ENCODE measurements around the gene TET3.

TET3 gene

DNA sequence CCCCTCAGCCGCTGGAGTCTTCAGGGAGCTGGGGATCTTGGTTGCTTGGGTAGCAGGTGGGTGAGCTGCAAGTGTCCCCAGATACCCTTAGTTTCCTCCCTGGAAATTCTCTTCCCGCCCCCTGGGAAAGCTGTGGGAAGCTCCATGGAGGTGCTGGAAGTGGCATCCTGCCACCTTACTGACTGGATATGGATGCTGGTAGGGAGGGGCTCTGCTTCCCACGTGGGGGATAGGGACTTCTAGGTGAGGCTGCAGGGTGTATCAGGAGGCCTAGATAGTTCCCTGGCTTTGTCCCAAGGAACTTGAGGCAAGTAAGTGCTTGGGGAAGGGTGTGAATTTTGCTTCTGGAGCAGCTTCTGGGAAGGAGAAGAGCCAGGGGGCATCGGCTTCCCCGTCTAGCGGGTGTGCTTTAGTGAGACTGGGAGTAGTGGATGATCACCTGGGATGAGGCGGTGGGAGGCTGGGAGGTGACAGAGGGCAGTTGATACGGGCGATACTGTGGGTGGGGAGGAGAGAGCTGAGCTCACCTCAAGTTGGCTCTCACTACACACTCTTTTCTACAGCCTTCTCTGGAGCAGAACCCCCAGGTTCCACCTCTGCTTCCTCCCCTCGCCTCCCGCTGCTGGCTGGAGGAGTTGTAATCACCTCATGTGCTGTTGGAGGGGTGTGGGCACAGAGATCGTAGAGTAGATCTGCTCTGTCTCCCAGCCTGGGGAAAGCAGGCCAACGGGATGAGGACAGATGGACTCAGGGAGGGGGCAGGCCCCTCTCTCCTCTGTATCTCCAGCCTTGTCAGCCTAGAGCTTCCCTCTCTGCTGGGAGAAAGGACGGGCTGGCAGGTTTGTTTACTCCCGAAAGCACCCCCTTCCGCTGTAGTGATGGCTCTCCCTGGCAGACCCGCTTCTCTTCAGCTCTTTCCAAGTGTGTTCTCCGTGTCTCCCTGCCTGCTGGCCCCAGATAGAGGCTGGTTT is 19.8 kb downstream of the TET3 start:
- DNase-seq (ENCODE audit: low spot score) = no peak

DNA sequence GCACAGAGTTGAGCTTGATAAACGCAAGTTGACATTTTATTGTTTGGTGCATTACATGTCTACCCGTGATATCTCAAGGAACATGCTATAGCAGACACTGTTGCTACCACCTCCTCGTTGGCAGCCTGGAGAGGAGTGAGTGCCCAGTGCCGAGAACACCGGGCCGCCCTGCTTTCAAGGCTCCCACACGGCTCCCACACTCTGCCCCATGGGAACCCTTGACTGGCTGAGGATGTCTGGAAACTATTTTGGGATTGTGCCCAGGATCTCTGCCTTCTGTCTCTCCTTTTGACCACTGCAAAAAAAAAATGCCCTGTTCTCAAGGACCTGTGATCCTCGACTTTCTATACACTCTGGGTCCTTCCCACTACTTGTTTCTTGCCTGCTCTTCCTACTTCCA is 21.1 kb downstream of the TET3 start:
- no peak for DNase-seq (ENCODE audit: low spot score)

DNA sequence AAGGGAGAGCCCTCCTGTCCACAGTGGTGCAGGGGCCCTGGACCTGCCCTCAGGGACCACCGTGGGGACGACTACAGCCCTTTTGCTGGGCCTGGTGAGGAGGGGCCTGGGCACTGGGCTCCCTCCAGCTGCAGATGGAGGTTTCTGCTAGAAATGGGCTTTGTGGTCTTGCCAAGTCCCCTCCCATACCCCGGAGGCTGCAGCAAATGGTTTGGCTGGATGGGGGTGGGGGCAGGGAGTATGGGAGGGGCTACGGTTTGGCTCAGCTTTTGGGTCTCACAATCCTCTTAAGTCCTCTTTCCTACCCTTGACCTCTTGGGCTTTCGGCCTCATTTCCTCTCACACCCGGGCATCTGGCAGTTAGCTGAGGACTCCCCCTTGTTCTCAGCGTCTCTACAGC is 21.7 kb downstream of the TET3 start:
- no peak for DNase-seq (ENCODE audit: low spot score)

DNA sequence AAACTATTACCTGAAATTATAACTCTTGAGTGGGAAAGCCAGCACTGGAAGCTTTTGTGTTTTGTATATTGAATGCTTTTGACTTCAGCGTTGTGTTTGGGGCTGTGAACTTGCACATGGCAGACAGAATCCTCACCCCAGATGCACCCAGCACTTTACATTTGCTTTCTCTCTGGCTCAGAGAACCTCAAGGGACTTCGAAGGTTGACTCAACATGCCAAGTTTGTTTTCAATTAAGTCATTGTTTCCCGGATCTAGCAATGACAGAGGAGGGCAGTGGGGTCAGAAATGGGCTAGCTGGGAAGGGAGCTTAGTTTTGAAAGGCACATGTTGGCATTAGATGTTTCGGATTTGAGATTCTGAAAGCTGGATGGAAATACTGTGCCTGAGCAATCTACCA is 22.4 kb downstream of the TET3 start:
- no peak for DNase-seq (ENCODE audit: low spot score)

DNA sequence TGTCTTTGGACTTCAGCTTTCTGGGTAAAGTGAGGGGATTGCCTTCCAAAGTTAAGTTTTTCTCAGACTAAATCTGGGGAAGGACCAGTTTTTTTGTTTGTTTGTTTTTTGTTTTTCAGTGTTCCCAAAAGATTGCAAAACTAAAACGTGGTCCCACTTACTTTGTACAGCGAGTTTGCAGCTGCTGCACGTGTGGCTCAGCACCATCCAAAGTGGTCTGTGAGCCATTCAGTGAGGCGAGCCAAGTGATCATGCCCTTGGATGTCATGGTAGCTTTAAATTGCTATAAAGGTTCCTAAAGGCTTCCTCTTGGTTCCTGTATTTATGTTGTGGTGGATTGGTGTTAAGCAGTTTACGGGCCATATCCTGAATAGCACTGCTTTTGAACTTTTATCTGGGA is 23.0 kb downstream of the TET3 start:
- DNase-seq (ENCODE audit: low spot score) = no peak

DNA sequence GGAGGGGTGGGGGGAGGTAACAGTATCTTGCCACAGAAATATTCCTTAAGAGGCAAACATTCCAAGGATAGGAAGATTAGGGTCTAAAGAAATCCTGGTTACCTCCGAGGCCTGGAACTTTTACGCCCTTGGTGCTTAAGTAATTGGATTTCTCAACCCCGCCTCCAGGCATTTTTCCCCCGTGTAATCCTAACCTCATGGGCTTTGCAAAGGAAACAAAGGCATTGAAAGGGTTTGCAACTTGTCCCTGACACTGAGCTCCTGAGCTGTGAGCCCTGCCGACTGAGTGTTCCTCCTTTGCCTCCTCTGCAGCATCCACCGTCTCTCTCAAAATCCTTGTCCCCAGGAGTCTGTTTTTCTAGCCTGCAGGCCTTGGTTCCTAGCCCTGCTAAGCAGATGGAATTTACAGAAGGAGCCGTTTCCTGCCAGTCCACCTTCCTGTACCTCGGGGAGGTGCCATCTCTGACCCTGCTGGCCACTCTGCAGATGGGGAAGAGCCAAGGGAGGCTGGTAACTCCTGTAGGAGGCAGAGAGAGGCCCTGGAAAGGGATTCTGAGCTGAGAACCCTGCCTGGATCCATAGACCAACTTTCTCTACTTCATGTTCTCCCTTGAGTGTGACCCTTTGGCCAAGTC is 24.2 kb downstream of the TET3 start:
- DNase-seq (ENCODE audit: low spot score) = no peak

DNA sequence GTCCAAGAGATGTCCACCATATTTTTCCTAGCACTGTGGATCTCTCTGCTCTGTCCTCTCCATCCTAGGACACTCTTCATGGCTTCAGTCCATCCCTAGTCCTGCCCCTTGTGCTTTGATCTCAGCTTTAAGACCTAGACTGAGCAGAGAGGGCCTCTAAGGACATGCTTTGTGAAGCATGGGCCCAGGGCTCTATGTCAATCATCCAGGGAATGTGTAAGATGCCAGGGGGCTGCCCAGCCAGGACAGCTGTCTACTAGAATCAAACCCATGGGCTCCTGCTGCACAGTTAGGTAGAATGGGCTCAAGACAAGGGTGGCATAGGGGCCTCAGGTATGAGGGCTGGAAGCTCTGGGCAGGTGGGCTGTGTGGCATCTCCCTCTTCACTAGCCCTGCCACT is 24.9 kb downstream of the TET3 start:
- no peak for DNase-seq (ENCODE audit: low spot score)

DNA sequence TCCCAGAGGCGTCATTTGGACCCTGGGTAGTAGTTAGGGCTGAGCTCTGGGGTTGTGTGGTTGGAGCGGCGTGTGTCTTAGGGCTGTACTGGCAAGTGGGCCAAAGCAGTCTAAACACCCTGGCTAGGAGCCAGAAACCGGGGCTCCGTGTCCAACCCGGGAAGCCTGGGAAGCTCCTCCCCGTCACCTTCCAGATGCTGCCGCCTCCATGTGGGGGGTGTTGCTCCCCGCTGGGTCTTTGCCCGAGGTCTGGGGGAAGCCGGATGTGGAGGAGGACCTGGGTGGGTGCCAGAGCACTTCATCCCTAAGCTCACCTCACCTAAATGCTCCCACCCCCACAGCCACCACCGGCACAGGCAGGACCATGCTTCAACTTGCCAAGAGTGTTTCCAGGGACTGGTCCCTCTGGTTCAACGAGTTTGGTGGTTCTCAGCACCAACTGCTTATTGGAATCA is 25.4 kb downstream of the TET3 start:
- DNase-seq (ENCODE audit: low spot score) = no peak

DNA sequence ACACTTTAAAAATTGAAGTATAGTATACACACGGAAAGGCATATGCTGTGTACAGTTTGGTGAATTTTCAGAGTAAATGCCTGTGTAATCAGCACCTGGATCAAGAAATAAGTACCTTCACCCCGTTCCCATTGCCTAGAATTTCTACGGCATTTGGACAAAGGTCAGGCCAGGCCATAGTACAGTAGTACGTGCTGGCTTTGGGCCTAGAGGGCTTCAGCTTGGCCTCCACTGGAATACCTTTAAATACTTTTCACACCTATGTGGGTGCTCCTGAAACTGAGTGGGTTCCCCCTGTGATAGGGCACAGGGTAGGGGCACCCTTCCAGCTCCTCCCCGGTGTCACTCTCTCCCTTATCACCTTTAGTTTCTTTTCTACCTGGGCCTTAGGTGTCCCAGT is 26.5 kb downstream of the TET3 start:
- no peak for DNase-seq (ENCODE audit: low spot score)

DNA sequence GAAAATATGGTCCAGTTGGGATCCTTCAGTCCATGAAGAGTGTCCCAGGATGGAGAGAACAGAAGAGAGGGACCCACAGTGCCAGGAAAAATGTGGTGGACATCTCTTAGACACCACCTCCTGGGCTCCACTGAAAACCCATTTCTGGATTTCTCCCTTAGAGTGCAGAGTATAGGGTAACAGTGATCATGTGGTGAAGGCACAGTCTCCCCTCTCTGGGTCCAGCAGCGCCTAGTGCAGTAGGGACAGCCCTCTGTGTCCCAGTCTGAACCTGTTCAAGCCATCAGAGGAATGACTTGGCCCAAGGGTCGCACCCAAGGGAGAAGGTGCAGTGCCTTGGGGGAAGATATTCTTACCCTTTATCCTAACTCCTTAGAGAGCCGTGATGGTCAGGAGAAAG is 30.1 kb downstream of the TET3 start:
- no peak for DNase-seq (ENCODE audit: low spot score)

DNA sequence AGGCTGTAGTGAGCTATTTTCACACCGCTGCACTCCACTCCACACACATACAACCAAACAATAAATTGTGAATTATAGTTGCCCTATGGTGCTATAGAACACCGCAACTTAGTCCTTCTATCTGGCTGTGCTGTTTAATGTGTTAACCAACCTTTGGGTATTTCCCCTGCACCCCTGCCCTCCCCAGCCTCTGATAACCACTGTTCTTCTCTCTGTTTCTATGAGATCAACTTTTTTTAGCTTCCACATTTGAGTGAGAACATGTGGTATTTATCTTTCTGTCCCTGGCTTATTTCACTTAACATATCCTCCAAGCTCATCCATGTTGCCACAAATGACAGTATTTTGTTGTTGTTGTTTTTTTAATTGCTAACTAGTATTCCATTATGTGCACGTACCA is 32.5 kb downstream of the TET3 start:
- DNase-seq (ENCODE audit: low spot score) = no peak

DNA sequence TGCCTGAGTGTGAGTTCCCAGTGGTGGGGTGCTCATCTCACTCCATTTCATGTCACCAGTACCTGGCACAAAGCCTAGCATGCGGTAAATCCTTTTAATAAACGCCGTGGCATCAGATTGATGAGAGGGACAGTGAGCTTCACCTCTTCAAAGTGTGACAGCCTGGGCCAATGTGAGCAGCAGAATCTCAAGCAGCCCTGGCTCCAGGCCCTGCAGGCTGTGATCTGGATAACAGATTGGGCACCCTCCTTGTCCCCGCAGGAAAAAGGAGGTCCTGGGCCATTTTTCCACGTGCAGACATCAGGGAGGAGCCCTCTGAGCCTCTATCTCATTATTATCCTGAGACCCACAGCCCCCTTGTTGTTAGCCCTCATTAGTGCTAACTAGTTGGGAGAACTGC is 34.8 kb downstream of the TET3 start:
- no peak for DNase-seq (ENCODE audit: low spot score)

DNA sequence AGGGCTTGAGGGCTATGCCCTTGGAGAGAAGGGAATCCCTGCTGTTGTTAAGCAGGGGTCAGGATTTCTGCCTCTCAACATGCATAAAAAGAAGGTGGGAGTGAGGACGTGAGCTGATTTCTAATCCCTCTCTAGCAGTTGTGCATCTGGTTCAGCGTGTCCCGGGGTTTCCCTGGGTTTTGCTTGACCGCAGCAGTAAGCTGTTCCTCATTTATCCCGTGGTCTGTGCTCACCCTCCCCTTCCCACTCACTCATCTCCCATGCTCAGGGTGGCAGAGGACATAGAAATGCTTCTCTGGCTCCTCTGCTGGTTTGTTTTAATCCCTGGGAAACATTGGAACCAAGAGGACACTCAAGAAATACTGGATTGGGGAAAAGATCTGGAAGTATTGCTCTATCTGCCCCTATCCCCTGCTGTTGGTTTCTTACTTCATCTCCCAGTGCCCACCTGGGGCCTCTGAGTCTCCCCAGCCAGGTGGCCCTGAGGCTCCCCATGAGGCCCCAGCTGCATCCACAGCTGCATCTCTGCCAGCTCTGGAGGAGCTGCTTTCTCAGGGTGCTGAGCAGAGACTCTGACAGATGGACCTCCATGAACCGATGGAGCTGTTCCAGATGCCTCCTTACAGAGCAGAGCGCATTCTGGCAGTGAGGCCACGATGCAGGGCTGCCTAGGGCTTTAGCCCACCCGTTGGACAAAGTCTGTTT is 36.1 kb downstream of the TET3 start:
- DNase-seq (ENCODE audit: low spot score) = no peak

DNA sequence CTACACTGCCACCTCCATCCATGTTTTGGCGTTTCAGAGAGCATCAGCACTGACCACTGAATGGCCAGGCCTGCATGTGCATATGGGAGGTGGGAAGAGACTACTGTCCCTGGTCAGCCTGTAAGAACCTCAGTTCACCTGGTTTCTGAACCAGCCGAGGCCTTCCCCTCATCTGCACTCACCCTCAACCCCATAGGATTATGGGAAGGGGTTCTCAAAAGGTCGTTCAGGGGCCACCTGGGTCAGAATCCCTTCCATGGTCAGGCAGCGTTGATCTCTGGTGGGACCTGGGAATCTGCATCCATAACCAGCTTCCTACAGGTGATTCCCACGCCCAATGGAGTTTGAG is 36.7 kb downstream of the TET3 start:
- no peak for DNase-seq (ENCODE audit: low spot score)

DNA sequence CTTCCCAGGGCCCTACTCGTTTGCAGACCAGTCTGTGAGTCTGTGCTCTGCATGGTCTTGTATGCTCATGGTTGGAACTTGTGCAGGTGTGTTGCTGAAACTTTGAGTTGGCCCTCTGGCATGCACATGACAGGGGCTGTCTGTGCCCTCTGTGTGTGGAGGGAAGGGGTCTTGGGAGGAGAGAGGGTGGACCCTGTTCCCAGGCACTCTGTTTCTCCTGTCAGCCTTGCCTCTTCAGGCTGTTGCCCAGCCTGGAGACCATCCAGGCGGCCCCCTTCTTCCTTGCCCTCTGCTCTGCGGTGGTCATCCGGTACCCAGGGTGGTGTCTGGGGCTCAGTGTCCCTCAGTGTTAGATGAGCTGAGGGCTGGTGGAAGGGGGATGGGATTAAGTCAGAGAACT is 39.5 kb downstream of the TET3 start:
- no peak for DNase-seq (ENCODE audit: low spot score)

DNA sequence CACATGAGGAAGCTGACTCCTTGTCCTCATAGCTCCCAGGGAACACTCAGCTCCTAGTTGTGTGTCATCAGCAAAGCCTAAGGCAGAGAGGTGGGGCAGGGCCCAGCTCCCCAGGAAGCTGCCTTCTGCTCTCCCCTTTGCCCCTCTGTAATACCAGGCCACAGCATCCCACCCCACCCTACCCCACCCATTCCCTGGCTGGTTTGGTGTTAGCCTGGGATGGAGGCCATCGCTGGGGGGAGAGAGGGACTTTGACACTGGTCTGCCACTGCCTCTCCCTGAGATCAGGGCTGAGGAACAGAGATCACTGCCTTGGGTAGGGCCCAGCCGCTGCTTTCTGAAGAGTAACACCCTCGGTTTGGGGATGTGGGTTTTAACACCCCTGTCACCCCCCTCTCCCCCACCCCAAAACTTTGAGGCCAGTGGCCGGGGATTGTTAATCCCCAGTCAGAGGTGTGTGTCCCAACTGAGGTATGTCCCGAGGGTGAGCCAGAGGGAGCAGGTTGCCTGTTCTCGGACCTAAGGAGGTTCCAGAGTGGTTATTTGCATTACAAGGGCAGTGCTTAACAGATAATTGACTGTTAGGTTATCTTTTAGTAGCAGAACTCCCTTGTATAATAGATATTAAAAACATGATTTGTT is 41.4 kb downstream of the TET3 start:
- DNase-seq (ENCODE audit: low spot score) = no peak

DNA sequence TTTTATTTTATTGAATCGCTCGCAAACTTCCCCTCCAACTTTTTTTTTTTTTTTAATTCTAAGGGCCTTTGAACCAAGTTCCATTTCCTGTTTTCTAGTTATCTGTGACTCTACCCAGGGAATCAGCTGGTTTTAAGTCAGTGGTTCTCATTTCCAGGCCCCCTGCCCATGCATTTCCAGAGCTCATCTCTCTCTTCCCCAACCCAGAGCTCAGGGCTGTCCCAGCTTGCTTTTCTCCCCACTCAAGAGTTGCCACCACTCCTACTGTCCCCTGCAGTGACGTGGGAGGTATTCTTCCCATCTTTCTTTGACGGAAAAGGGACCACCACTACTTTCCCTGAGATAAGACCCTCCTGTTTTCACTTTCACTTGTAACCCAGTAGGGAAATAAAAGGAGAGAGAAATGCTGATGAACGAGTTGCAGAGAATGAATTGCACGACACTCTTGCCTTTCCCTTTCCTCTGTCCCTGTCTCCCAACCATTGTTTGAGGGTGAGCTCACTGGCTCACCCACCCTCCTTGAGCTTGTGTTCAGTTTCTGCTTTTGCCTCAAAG is 42.1 kb downstream of the TET3 start:
- no peak for DNase-seq (ENCODE audit: low spot score)

DNA sequence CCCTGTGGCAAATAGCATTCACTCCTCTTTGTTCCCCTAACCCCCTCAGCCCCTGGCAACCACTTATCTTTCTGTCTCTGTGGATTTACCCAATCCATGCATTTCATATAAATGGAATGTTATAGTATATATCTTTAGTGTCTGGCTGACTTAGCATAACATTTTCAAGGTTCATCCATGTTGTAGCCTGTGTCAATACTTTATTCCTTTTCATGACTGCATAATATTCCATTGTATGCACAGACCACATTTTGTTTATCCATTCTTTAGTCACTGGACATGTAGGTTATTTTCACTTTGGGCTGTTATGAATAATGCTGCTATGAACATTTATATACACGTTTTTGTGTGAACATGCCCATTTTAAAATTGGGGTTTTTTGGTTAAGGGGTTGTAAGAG is 42.8 kb downstream of the TET3 start:
- no peak for DNase-seq (ENCODE audit: low spot score)

DNA sequence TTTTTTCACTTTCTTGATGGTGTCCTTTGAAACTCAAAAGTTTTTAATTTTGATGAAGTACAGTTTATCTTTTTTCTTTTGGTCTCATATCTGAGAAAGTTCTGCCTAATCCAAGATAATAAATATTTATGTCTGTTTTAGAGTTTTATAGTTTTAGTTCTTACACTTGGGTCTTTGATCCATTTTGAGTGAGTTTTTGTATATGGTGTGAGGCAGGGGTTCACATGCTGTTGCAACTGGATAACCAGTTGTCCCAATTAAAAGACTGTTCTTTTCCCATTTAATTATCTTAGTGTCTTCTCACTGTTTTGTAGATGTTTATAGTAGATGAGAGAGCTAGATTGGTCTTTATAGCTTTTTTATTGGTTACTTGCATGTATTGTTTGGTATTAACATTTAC is 43.6 kb downstream of the TET3 start:
- no peak for DNase-seq (ENCODE audit: low spot score)

DNA sequence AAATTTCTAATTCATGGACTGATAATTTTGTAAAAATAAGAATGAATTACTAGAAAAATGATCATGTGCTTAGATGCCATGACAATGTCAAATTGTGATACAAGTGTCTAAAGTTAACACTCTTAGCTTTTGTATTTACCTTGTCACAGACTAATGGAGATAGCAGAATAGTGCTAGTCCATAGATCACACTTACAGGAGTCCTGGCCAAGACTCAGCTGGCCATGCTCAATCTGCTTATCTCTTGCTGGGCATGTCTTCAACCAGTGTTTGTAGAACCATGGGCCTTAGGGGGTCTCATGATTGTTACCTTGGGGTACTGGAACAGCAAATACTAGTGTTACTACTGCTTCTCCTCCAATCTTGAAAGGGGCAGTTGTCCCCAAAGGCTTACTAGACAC is 44.0 kb downstream of the TET3 start:
- no peak for DNase-seq (ENCODE audit: low spot score)

DNA sequence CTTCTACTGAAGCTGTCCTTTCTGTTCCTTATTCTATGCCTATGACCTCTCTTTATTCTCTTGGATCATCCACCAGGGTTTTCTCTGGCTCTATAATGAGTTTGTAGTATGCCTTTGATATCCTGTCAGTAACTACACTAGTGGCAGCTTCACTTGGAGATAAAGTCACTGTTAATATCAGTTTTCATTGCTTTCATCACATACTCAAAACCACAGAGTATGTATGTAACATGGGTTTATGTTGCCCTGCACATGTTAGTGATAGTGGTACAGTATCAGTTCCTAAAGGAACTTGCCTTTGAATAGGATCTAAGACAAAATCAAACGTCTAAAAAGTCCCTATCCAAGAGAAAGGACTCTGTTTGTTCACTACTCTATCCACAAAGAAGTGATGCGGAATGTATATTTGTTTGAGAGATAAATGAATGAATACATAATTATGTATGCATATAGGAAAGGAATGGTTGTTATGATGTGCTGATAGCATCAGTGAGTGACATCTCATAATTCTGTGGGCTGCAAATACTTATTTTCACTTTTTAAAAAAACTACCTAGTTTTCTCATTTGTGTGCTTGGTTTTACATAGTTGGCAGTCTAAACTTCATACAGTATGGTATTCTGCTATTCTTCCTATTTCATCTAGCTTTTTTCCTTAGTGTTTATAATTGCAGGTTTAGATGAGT is 45.1 kb downstream of the TET3 start:
- no peak for DNase-seq (ENCODE audit: low spot score)

DNA sequence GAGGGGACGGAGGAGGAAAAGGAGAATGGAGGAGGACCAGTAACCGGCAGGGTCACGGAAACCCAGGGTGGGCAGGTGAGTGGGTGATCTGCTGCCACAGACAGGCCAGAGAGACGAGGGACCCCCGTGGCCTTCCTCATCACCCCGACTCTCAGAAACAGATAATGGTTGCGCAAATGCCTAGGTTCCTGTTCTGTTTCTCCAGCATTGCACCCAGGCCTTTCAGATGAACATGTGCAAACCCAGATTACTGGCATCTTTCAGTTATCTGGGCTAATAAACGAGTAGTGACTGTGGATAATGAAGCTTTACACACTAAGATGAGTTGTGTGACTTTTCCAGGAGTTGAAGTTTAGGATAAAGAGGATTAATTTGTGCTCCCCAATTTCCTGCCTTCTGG is 46.5 kb downstream of the TET3 start:
- DNase-seq (ENCODE audit: low spot score) = no peak
